Measurements from ENCODE around the gene TNS1. TPM values are rescaled to one million over a fixed set of nuclear protein-coding genes. Genes with fewer than 3 reads are reported as not detected.

The TNS1 gene
- total RNA-seq, 1 donor, result 116 TPM

- no peak overlapping the region for H3K4me3 ChIP-seq (ENCODE audit: low read depth, low read length)
- TF ChIP-seq, protein P1, sequence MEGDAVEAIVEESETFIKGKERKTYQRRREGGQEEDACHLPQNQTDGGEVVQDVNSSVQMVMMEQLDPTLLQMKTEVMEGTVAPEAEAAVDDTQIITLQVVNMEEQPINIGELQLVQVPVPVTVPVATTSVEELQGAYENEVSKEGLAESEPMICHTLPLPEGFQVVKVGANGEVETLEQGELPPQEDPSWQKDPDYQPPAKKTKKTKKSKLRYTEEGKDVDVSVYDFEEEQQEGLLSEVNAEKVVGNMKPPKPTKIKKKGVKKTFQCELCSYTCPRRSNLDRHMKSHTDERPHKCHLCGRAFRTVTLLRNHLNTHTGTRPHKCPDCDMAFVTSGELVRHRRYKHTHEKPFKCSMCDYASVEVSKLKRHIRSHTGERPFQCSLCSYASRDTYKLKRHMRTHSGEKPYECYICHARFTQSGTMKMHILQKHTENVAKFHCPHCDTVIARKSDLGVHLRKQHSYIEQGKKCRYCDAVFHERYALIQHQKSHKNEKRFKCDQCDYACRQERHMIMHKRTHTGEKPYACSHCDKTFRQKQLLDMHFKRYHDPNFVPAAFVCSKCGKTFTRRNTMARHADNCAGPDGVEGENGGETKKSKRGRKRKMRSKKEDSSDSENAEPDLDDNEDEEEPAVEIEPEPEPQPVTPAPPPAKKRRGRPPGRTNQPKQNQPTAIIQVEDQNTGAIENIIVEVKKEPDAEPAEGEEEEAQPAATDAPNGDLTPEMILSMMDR (IDR thresholded peaks at IDR 0.05; ENCODE audit: insufficient read depth, low read length), result no peak
- DNase-seq (ENCODE audit: low read depth), result no peak
Observed at GRCh38 chr2:217938036-217938435, 64.8 kb downstream of the TNS1 start.

DNA sequence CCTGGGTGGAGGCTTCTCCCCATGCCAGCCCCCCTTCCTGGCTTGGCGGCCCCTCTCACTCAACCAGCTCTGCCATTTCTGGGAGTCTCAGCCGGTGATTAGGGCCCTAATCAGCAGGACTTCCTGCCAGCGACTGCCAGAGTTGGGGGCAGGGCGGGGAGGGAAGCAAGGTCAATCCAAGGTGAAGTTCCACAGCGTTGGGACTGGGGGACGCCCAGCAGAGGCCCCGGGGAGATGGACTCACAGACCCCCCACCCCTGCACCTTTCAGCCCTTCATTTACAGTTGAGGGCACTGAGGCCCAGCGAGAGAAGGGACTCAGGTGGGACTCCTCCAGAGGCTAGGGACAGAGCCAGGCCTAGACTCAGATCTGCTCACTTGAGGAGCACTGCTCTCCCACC is 65.3 kb downstream of the TNS1 start:
- DNase-seq (ENCODE audit: low read depth), result no peak
- H3K4me3 ChIP-seq (ENCODE audit: low read depth, low read length), result no peak overlapping the region
- TF ChIP-seq, protein P1 (IDR thresholded peaks at IDR 0.05; ENCODE audit: insufficient read depth, low read length), result no peak

- H3K4me3 ChIP-seq (ENCODE audit: low read depth, low read length), result no peak overlapping the region
- no peak for DNase-seq (ENCODE audit: low read depth)
- TF ChIP-seq, protein P1 (IDR thresholded peaks at IDR 0.05; ENCODE audit: insufficient read depth, low read length), result no peak
Observed at GRCh38 chr2:217936952-217937351, 65.8 kb downstream of the TNS1 start.

- no peak overlapping the region for H3K4me3 ChIP-seq (ENCODE audit: low read depth, low read length)
- peak; percentile 79 for DNase-seq (ENCODE audit: low read depth)
- TF ChIP-seq, protein P1 (IDR thresholded peaks at IDR 0.05; ENCODE audit: insufficient read depth, low read length), result no peak
Observed at GRCh38 chr2:217935901-217936684, 66.7 kb downstream of the TNS1 start.

- peak; percentile 74 for DNase-seq (ENCODE audit: low read depth)
- TF ChIP-seq, protein P1 (IDR thresholded peaks at IDR 0.05; ENCODE audit: insufficient read depth, low read length), result no peak
Observed at GRCh38 chr2:217935235-217935879, 67.4 kb downstream of the TNS1 start.

GRCh38 chr2:217934321-217935131 is 68.3 kb downstream of the TNS1 start:
- TF ChIP-seq, protein P1 (IDR thresholded peaks at IDR 0.05; ENCODE audit: insufficient read depth, low read length), result no peak
- peak; percentile 88 for DNase-seq (ENCODE audit: low read depth)
- H3K4me3 ChIP-seq (ENCODE audit: low read depth, low read length), result no peak overlapping the region

More at GRCh38 chr2:217935235-217935879, 67.4 kb downstream of the TNS1 start:
- H3K4me3 ChIP-seq (ENCODE audit: low read depth, low read length), result no peak overlapping the region

Measured in fibroblast of the aortic adventitia (primary cell).